Naive thymus-derived CD8-positive, alpha-beta T cell (primary cell): ENCODE results near the gene SLC25A24. TPM values are rescaled to one million over a fixed set of nuclear protein-coding genes. Genes with fewer than 3 reads are reported as not detected.

Source experiments
- polyA plus RNA-seq, 3 donors: library from polyadenylated mRNA; unstranded; fragments of 300-500 nt; fragmentation: Illumina TruSeq; gene quantifications; one replicate each; pipeline ENCODE4 v1.2.3, GENCODE V29; 2021
- total RNA-seq, 8 experiments: library from RNA in 2 of 8; stranded (reverse) in 2 of 8; gene quantifications; one replicate each; pipeline ENCODE4 v1.2.3 and lab custom pipeline; 2021 to 2026

The SLC25A24 gene
- total and polyA plus RNA-seq, 5 experiments from 2014 or later: 6.4 to 12.7 (median 10.2) TPM

Other genes starting within 250 kb of the SLC25A24 start
- 1 to 10 TPM; 2.5 to 3.8 TPM for gene VAV3, start 235.2 kb downstream of the SLC25A24 start, total RNA-seq
- 10 to 100 TPM in 1 of 3 donors, 1 to 10 TPM in 2; 2.2 to 13.1 (median 2.9) TPM for gene VAV3, start 235.2 kb downstream of the SLC25A24 start, polyA plus RNA-seq
- gene NBPF4, start 43.7 kb upstream of the SLC25A24 start, total RNA-seq: not detected
- not detected for gene NBPF4, start 43.7 kb upstream of the SLC25A24 start, polyA plus RNA-seq
- under 1 TPM in 1 of 2 experiments, not detected in 1; 0.16 TPM for gene NBPF6, start 250.0 kb upstream of the SLC25A24 start, total RNA-seq
- gene NBPF6, start 250.0 kb upstream of the SLC25A24 start, polyA plus RNA-seq: not detected